Smooth muscle cell of the brain vasculature (primary cell): ENCODE measurements around the gene MAST1.
"Not testable (repeated sequence)": the region's sequence is repeated elsewhere in the genome, so short reads cannot be mapped to it uniquely, and the experiment has no call there.

Experiments used
- DNase-seq: peaks from one replicate; pipeline ENCODE4 v3.0.0-alpha.2; 2012; ENCODE audit warnings: low read depth, low spot score

MAST1 gene

DNA sequence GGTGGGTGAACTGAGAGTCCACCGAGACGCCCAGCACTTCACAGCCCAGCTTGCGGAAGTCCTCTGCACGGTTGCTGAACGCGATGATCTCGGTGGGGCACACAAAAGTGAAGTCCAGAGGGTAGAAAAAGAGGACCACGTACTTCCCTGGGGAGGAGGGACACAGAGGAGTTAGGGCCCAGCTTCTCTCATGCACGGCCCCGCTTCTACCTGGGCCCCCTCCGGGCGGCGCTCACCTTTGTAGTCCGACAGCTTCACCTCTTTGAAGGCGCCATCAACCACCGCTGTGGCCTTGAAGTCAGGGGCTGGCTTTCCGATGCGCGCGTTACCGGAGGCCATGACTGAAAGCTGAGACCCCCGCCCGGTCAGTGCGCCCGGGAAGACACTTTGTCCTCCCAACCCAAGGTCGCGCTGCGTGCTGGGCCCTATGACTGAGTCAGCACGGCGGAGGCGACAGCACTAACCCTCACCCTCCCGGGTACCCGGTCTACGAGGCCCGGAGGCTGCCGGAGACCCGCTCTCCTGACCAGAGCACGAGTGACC lies 37.3 kb upstream of the MAST1 start:
- DNase-seq: no peak

DNA sequence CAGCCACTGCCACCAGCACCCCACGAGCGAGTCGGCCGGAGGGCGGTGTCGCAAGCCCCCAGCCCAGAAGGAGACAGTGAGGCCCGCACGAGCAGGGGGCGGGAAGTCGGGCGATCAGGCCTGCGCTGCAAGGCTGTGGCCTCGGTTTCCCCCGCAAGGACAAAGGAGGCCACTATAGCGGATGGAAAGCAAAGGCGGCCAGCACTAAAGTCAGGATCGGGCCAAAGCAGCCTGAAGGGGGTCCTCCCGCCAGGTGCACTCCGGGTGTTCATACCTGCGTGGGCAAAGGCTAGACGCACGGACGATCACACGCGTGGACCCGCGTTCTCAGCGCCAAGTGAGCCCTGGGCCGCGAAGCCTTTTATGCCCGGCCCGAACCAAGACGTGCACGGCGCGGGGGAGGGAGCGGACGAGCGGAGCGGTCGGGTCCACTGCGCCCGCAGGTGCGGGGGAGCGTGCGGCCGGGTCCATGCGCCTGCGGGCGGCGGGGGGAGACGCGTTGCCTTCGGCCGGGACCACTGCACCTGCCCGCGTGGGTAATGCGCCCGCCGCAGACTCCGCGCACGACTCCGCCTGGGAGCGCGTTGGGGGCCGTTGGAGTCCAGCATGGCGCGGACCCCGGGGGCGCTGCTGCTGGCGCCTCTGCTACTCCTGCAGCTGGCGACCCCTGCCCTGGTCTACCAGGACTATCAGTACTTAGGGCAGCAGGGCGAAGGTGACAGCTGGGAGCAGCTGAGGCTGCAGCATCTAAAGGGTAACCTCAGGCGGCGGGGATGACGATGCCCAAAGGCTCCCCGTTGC lies 36.6 kb upstream of the MAST1 start, which contains the start of the genes PRDX2 and THSD8:
Gene PRDX2, minus strand, starts transcription at position 335 of the 801 bp plus-strand sequence. CDS start 539 bp downstream, outside the sequence.
Gene THSD8, plus strand, starts transcription at position 604 of the 801 bp plus-strand sequence. Its CDS starts 3 bp downstream, at position 607.
- no peak for DNase-seq

DNA sequence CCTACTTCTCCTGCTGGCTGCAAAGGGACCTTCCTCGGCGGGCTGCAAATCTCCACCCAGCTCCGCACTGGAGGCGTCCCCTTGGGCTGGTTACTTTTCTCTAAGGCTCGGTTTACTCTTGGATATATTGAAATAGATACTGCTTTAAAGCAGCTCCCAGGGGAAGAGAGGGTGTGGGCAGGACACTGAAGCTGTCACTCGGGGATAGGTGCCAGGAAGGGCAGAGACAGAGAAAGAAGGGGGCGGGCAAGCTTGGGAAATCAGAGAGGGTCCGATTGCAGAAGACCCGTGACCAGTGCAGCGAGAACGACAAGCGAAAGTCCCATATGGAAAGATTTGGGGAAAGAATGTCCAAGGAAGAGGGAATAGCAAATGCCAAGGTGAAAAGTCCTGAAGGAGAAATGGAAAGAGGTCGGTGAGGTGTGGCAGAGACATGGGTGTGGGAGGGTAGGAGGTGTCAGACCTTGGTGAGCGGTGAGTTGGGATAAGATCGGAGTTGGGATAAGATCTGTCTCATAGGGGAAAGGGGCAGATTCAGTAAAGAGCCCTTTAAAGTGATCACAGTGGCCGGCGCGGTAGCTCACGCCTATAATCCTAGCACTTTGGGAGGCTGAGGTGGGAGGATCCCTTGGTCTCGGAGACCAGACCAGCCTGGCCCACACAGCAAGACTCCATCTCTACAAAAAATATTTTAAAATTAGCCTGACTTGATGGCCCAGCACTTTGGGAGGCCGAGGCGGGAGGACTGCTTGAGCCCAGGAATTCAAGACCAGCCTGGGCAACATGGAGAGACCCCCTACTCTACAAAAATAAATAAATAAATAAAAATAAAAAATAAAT lies 35.8 kb upstream of the MAST1 start:
- no peak for DNase-seq

DNA sequence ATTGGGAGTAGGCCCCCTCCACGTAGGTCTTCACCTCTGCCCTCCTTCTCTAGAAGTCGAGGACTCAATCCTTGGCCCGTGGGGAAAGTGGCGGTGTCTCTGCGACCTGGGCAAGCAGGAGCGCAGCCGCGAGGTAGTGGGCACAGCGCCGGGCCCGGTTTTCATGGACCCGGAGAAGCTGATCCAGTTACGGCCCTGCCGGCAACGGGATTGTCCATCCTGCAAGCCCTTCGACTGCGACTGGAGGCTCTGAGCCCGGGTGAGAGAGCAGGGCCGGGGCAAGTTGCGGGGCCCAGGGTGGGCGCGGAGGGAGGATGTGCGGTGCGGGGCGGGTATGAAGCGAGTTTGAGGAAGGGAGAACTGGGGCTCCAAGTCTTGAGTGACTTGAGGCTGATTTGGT lies 34.3 kb upstream of the MAST1 start:
- no peak for DNase-seq

DNA sequence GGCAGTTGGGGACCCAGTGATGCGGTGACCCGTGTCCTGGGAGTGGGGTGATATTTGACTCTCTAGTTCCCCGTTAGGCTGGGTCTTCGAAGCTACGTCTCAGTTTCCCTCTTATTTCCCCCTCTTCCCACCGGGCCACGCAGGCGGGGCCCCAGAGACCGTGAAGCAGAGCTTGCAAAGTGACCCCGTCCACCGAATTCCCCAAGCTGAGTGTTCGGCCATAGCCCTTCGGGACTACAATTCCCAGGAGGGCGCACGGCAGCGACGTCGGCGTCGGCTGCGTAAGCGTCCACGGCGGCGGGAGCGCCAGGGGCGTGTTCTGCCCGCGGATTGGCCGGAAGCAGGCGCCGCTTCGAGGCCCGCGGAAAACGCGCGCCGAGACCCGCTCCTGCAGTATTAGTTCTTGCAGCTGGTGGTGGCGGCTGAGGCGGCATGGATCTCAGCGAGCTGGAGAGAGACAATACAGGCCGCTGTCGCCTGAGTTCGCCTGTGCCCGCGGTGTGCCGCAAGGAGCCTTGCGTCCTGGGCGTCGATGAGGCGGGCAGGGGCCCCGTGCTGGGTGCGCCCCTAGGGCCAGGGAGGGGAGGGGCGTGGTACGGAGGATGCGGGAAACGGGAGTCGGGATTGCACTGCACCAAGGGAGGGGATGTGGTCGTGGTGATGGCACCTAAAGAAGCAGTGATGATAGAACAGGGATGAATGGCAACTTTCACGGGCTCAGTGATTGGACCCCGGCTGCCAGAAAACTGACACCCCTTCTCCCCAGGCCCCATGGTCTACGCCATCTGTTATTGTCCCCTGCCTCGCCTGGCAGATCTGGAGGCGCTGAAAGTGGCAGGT lies 31.9 kb upstream of the MAST1 start, which contains the start of gene RNASEH2A:
Gene RNASEH2A, plus strand, starts transcription at position 343 of the 840 bp plus-strand sequence. Its CDS starts 90 bp downstream, at position 433.
- no peak for DNase-seq

DNA sequence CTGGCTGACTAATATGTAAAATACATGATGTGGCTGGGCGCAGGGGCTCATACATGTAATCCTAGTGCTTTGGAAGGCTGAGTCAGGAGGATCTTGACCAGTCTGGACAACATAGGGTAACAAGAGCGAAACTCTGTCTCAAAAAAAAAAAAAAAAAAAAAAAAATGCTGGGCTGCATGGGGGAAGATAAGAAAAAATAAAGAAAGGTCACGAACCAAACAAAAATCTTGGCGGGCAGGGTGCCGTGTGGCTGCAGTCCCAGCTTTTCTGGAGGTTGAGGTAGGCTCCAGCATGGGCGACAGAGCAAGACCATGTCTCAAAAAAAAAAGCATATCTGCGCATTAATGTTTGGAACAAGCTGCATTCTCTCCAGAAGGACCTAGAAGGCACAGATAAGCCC lies 23.2 kb upstream of the MAST1 start:
- no peak for DNase-seq

DNA sequence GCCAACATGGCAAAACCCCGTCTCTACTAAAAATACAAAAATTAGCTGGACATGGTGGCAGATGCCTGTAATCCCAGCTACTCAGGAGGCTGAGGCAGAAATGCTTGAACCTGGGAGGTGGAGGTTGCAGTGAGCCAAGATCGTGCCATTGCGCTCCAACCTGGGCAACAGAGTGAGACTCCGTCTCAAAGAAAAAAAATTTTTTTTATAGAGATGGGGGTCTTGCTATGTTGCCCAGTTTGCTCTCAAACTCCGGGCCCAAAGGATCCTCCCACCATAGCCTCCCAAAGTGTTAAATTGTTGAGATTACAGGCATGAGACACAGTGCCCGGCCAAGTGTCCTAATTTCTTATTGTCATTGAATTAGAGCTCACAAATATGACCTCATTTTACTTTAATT lies 21.1 kb upstream of the MAST1 start:
- DNase-seq: not testable (repeated sequence)

DNA sequence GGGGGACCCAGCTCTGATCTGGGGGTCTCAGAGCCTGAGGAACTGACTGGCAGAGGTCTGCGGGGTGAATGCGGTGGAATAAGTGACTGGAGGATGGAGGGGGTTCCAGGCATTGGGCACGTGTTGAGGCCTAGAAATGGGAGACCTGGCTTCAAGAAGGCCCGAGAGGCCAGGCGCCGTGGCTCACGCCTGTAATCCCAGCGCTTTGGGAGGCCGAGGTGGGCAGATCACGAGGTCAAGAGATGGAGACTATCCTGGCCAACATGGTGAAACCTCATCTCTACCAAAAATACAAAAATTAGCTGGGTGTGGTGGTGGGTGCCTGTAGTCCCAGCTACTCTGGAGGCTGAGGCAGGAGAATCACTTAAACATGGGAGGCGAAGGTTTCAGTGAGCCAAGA lies 20.5 kb upstream of the MAST1 start:
- not testable (repeated sequence) for DNase-seq

DNA sequence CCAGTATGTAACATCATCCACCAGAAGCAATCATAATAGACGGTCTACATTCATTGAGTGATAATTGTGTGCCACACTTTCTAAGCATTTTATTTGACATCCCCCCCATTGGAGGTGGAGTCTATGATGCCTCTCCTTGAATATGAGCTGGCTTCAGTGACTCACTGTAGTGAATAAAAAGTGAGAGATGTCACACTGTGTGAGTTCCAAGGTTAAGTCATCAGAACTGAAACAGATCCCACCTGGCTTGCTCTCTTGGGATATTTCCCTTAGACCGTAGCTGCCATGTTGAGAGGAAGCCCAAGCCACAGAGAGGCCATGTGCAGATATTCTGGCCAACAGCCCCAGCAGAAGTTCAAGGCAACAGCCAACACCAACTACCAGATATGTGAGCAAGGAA lies 16.6 kb upstream of the MAST1 start:
- DNase-seq: no peak

DNA sequence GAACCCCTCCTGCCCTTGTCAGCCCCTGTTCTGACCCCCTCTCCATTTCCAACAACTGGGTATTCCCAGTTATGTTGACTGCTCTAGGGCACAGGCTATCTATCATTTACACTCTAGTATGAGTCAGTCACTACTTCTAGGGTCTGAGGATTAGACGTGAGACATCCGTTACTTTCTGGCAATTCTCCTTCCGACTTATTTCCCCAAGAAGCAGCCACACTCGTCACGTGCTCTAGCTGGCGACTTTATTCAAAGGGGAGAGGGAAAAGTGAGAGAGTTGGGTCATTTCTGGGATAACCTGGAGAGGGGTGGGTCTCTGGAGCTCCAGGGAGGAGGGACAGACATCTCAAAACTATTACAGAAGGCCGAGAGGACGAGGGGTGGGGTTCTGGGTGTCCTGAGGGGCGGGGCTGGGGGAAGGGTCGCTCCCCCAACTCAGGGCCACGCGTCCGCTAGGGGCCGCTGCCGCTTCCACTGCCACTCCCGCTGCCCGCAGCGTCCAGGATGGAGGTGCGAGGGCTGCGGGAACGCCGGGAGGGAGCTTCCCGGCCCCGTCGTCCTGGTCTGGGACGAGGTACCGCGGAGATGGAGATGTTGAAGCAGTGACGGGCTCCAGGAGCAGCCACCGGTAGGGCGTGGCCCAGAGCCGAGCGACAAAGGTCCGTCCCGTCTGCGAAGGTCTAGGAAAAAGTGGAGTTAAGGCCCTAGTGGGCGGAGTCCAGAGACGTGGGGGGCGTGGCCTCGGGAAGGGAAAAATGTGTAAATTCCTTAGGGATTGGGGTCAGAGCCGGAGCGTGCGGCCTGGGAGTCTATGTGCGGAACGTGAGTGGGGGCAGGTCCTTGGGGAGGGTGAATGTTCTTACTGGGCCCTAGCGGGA lies 12.8 kb upstream of the MAST1 start:
- DNase-seq: no peak

DNA sequence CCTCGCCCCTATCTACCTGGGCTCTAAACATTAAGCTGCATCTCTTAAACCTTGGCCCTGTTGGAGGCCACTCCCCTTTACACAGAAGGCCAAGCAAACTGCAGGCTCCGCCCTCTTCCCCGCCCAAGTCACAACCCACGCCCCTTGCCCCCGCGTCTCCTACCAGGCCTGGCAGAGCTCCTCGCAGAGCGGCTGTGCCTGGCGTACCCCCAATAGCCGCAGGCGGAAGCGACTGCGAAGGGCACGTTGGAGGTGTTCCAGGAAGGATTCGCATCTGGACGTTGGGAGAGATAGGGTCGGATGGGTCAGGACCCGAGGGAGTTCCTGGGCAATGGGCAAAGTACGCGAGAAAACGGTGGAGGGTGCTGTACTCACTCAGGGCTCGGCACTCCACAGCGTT lies 9.8 kb upstream of the MAST1 start:
- no peak for DNase-seq

DNA sequence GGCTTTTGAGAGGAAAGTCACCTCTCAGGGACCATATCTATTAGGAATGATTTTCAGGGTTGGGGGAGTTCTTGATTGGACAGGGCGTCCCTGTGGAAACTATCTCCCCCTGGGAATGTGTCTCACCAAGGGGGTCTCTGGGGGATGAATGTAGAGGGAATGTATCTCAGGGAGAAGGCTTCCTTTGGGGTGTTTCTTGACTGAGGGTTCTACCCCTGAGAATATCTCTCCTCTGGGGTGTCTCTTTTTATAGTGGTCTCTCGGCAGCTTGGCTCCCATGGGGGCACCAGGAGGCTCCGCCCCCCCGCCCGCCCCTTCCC lies 4.9 kb upstream of the MAST1 start:
- no peak for DNase-seq

DNA sequence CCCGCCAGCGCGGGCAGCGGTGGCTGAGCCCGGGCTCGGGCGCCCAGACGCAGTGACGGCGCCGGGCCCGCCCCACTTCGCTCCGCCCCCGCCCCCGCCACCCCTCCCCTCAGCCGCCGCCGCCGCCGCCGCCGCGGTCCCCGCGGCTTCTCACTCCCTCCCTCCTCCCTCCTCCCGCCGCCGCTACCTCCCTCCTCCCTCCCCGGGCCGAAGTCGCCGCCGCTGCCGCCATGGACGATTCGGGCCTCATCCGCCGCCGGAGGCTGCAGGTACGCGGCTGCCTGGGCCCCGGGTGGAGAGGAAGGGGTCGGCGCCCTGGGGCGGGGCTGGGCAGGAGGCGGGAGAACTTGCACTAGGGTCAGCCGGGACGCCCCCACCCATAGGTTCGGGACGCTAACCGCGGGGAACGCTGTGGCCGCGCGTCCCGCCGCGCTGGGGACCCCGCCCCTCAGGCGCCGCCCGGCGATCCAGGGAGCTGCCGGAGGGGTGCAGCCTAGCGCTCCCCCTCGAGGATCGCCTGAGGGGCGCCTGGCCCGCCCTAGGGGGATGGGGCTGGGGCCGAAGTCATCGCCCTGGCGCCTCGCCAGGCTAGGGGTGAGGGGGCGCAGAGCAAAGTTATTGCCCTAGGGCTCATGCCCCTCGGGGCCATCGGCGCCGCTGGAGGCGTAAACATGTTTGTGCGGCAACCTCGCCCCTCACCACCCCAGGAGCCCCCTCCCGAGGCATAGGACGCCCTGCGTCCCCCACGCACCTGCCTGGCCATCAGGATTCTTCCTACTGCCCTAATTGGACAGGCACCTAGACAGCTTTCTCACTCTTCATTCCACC lies 4.4 kb upstream of the MAST1 start:
- DNase-seq: no peak

DNA sequence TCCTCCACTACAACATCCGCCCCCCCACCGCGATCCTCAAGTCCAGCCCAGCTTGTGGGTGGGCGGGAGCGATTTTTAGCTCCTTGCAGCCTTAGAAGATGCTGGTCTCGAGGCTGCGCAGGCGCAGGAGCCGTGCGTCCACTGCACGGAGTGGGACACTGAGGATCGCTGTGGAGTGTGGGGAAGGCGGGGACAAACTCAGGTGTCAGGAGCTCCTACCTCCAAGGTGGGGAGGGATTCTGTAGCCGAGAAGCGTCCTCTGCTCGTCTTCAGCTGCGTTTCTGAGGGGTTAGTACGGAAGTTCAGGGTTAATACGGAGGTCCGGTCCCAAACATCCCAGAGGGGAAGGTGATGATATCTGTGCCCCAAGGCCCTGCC lies 3.8 kb upstream of the MAST1 start, which contains the start of gene RTBDN:
Gene RTBDN, minus strand, starts transcription at position 14 of the 378 bp plus-strand sequence. CDS start 4,600 bp downstream, outside the sequence.
- DNase-seq: no peak

DNA sequence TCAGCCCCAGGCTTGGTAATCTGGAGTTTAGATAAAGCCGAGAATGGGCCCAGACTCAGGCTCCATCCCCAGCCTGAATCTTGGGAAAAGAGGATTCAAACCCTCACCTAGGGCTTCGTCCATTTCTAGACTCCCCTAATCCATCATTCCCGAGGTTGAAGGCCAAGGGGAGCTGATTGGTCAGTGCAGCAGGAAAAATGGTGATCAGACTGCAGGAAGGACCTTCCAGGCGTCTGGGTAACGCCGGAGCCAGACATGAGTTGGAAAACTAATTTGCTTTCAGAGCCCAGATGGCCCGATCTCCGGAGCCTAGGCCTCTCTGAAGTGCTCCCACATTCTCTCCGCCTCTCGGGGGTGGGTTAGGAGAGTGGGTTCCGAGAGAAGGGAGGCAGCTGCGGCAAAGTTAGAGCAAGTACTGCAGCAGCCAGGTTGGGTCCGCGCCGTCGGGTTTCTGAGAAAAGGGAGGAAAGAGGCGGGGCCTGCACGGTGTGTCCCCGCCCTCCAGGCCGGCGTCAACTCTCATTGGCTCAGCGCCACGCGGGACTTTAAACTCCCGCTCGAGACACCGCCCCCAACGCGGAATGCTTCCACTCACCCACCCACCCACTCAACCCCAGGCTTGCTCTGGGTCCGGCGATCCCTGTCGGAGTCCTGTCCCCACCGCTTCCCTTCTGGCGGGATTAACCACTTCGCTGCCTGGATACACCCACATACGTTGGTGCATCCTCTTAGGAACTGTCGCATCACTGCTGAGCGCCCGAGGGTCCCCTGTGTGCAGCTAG lies 3.1 kb upstream of the MAST1 start:
- no peak for DNase-seq

DNA sequence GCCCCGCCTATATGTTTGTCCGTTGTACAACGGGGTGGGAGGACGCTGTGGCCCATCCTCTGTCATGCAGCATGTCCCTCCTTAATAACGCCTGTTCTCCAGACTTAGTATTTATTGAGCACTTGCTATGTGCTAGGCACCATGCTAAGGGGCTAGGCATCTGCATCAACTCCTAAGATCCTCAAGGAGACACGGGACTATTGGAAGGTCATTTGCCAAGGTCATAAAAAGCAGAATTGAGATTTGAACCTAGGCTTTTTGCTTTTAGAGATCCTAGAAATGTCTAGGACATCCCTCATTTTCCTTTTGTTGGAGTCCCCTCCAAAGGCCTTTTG lies 1.8 kb upstream of the MAST1 start:
- no peak for DNase-seq

DNA sequence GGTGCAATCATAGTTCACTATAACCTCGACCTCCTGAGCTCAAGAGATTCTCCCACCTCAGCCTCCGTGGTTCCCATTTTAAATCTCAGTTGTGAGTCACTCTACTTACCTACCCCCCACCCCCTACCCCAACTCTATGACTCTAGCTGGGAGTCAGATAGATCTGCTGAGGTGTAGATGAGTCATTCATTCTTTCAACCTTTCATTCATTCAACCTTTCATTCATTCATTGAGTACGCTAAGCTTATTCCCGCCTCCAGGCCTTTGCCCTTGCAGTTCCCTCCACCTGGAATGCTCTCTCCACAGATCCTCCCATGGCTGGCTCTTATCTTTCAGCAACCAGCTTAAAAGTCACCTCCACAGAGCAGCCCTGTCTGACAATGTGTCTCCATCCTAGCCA lies 1.1 kb upstream of the MAST1 start:
- DNase-seq: no peak

DNA sequence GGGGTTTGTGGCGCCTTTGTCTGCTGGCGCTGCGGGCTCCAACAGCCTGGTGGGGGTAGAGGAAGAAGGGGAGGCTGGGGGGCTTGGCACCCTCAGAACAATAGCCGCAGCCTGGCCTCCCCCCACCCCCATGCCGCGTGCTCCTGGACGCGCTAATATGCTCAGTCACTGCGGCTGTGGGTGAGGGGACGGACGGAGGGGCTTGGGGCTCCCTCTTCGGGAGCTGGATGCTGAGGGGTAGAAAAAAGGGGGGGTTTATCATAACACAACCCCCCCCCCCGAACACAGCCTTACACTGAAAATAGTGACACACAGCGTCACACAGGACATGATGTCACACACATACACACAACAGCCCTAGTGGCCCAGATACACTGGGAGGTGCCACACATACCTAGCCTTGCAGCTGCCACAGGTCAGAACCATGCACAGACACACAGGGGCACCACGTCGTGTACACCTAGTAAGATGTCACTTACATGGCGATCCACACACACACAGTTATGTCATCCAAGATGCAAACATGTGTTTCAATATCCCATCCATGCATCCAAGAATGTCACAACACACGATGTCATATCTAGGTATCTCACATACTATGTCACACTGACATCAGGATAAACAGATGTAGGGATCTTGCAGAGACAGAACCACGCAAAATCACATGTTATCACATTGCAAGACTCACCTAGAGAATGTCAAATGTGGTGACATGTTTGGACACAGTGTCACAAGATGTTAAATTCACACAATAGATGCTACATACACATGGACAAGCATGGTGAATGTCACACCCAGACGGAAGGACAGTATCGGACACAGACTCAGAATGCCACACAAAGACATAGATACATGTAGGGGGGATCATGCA lies 806 bp downstream of the MAST1 start:
- DNase-seq: no peak
